Cardiac fibroblast (primary cell): ENCODE data around the gene IL11.
A peak's percentile ranks its signal among the peaks of the same experiment; 100 is the strongest.

Experiments used
- DNase-seq, 2 donors: peaks; one replicate each; pipeline versions ENCODE4 v3.0.0 to v3.0.0-alpha.2; 2010; ENCODE audit warnings: low read depth in 2 of 2
- H3K4me3 ChIP-seq, 2 donors: replicated peaks in 1 of 2; 1 replicate in 1 of 2; 2 replicates in 1 of 2; pipeline ENCODE4 v1.5.1; 2011; ENCODE audit warnings: low read depth in 2 of 2, low read length in 2 of 2, mild to moderate bottlenecking in 2 of 2, moderate library complexity in 1 of 2
- CTCF ChIP-seq: IDR thresholded peaks from one replicate; pipeline ENCODE4 v1.5.1; 2011; ENCODE audit warnings: low read depth, mild to moderate bottlenecking, low read length, inconsistent platforms

Gene IL11

GRCh38 chr19:55368701-55369563 is 1.3 kb downstream of the IL11 start:
- peak; percentile 34 to 61 for DNase-seq

DNA sequence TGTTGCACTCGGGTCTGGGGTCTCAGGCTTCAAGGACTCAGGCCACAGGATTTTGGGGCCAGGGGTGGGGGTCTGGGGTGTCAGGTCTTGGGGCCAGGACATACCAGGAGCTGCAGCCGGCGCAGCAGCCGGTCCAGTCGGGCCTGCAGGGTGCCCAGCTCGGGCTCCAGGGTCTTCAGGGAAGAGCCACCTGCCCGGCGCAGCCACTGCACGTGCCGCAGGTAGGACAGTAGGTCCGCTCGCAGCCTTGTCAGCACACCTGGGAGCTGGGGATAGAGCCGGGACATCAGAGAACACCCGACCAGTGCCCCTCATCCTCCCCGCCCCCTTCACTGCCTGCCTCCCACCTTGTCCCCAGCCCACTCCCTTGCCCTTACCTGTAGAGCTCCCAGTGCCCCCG is 2.2 kb downstream of the IL11 start:
- DNase-seq, result no peak
- TF ChIP-seq CTCF, result no peak
- H3K4me3 ChIP-seq, result no peak overlapping the region

More at GRCh38 chr19:55368701-55369563, 1.3 kb downstream of the IL11 start:
- H3K4me3 ChIP-seq, result peak overlapping the region; percentile 19 to 47
- TF ChIP-seq CTCF, result no peak

DNA sequence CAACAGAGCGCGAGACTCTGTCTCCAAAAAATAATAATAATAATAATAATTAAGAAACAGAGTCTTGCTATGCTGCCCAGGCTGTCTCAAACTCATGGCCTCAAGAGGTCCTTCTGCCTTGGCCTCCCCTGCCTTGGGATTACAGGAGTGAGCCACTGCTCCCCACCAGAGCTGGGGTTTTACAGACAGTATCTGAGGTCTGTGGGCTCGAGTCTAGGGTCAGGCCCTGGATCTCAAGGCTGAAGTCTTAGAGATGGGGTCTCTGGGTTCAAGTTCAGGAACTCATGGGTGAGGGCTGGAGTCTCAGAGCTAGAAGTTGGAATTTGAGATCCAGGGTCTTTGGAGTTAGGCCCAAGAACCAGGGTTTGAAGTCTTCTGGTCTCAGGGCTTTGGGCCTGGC is 3.5 kb downstream of the IL11 start:
- H3K4me3 ChIP-seq, result no peak overlapping the region
- no peak for TF ChIP-seq CTCF
- no peak for DNase-seq

- no peak for TF ChIP-seq CTCF
- no peak overlapping the region for H3K4me3 ChIP-seq
- DNase-seq, result no peak
These were observed 4.3 kb downstream of the IL11 start for GRCh38 chr19:55365964-55366363.

- TF ChIP-seq CTCF, result no peak
- no peak overlapping the region for H3K4me3 ChIP-seq
These were observed 5.0 kb downstream of the IL11 start for GRCh38 chr19:55365245-55365644.

GRCh38 chr19:55362990-55363716 is 7.1 kb downstream of the IL11 start, which contains the start of gene GARIN5B:
Gene GARIN5B, minus strand, starts transcription at chr19:55363260. Its CDS starts 194 bp downstream, at chr19:55363066.
- TF ChIP-seq CTCF, result no peak
- DNase-seq, result no peak
- no peak within 1 kb of the TSS for H3K4me3 ChIP-seq

More at GRCh38 chr19:55365245-55365644, 5.0 kb downstream of the IL11 start:
- DNase-seq, result no peak
